IMR-90 (cell line): ENCODE data around the gene CHD6.

Experiments used
- CEBPB ChIP-seq: IDR thresholded peaks from 2 replicates; pipeline ENCODE4 v1.6.1; 2012; ENCODE audit warnings: low read depth, low read length, improper control_type of control experiment
- NFE2L2 ChIP-seq: fragments of 150-350 bp; IDR thresholded peaks from 2 replicates; pipeline ENCODE4 v1.6.1; 2016; ENCODE audit warnings: low read depth, mild to moderate bottlenecking, low read length
- POLR2A ChIP-seq: IDR thresholded peaks from 2 replicates; pipeline ENCODE4 v1.6.1; 2012; ENCODE audit warnings: mild to moderate bottlenecking, low read depth, low read length
- RFX5 ChIP-seq: IDR thresholded peaks from 2 replicates; pipeline ENCODE4 v1.8.0; 2012; ENCODE audit warnings: low read depth, mild to moderate bottlenecking, low read length, moderate library complexity
- TF ChIP-seq, protein P1 (sequence below): conservative IDR thresholded peaks from 2 replicates; pipeline ENCODE4 v1.5.1; 2012; ENCODE audit warnings: mild to moderate bottlenecking, low read depth, low read length, improper control_type of control experiment
- TF ChIP-seq, protein P2 (sequence below): fragments of 150-350 bp; IDR thresholded peaks from 2 replicates; pipeline ENCODE4 v1.6.1; 2017; ENCODE audit warnings: mild to moderate bottlenecking, antibody characterized with exemption, low read length, low read depth

DNA sequence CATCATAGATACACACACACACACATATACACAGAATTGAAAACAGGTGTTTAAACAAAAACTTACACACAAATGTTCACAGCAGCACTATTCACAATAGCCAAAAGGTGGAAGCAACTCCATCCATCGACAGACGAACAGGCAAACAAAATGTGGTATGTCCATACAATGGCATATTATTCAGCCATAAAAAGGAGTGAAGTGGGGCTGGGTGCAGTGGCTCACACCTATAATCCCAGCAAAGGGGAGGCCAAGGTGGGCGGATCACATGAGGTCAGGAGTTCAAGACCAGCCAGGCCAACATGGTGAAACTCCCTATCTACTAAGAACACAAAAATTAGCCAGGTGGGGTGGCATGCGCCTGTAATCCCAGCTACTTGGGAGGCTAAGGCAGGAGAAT is 80.3 kb downstream of the CHD6 start:
- TF ChIP-seq POLR2A: no peak
- TF ChIP-seq, protein P1, sequence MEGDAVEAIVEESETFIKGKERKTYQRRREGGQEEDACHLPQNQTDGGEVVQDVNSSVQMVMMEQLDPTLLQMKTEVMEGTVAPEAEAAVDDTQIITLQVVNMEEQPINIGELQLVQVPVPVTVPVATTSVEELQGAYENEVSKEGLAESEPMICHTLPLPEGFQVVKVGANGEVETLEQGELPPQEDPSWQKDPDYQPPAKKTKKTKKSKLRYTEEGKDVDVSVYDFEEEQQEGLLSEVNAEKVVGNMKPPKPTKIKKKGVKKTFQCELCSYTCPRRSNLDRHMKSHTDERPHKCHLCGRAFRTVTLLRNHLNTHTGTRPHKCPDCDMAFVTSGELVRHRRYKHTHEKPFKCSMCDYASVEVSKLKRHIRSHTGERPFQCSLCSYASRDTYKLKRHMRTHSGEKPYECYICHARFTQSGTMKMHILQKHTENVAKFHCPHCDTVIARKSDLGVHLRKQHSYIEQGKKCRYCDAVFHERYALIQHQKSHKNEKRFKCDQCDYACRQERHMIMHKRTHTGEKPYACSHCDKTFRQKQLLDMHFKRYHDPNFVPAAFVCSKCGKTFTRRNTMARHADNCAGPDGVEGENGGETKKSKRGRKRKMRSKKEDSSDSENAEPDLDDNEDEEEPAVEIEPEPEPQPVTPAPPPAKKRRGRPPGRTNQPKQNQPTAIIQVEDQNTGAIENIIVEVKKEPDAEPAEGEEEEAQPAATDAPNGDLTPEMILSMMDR: no peak
- TF ChIP-seq CEBPB: no peak
- TF ChIP-seq, protein P2, sequence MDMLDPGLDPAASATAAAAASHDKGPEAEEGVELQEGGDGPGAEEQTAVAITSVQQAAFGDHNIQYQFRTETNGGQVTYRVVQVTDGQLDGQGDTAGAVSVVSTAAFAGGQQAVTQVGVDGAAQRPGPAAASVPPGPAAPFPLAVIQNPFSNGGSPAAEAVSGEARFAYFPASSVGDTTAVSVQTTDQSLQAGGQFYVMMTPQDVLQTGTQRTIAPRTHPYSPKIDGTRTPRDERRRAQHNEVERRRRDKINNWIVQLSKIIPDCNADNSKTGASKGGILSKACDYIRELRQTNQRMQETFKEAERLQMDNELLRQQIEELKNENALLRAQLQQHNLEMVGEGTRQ: no peak
- no peak for TF ChIP-seq NFE2L2
- no peak for TF ChIP-seq RFX5
